GM19239 (cell line): ENCODE results near the gene FAF1.
"Not testable (repeated sequence)": the region's sequence is repeated elsewhere in the genome, so short reads cannot be mapped to it uniquely, and the experiment has no call there.

ENCODE experiments used
- DNase-seq: peaks from one replicate; pipeline ENCODE4 v3.0.0; 2011; ENCODE audit warnings: low spot score; ENCODE audit not compliant: insufficient read length
- FAIRE-seq: peaks from 2 replicates; lab custom pipeline; 2011; peaks lifted over from hg19 to GRCh38; lab: Jason Lieb, UNC

The FAF1 gene

GRCh38 chr1:50527987-50528320, 432.1 kb downstream of the FAF1 start:
- DNase-seq, FAIRE-seq: not testable (repeated sequence)

DNA sequence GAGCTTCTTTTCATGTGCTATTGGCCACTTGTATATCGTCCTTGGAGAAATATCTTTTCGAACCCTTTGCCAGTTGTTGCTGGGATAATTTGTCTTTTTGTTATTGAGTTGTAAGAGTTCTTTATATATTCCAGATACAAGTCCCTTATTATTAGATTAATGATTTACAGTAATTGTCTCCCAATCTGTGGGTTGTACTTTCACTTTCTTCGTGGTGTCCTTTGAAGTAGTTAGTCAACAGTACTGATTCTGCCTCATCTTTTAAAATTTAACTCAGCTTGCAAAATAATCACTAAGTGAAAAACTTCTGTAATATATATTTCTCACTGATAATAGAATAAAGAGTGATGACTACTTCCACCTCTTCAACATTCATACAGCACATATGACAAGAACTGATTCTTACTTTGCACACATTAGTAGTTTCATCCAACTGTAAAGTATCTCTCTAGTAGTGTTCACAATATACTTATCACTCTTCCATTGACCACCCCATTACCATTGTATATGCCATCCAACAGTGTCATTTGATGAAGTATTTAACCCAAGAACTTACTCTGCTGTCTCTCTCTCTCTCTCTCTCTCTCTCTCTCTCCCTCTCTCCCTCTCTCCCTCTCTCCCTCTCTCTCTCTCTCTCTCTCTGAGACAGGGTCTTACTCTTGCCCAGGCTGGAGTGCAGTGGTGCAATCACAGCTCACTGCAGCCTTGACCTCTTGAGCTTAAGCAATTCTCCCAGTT, 432.6 kb downstream of the FAF1 start:
- FAIRE-seq = no peak
- no peak for DNase-seq

DNA sequence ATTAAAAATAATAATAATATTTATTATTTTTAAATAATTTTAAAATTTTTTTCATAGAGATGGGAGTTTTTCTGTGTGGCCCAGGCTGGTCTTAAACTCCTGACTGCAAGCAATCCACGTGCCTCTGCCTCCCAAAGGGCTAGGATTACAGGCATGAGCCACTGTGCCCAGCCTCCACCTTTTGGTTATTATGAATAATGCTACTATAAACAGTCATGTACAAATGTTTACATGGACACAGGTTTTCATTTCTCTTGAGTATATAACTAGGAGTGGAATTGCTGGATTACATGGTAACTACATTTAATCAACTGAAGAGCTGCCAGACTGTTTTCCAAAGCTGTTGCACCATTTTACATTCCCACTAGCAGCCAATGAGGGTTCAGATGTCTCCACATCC, 433.6 kb downstream of the FAF1 start:
- FAIRE-seq = no peak

GRCh38 chr1:50523548-50523947, 436.5 kb downstream of the FAF1 start:
- no peak for FAIRE-seq
- DNase-seq = no peak

More for the DNA sequence above, 433.6 kb downstream of the FAF1 start:
- no peak for DNase-seq

DNA sequence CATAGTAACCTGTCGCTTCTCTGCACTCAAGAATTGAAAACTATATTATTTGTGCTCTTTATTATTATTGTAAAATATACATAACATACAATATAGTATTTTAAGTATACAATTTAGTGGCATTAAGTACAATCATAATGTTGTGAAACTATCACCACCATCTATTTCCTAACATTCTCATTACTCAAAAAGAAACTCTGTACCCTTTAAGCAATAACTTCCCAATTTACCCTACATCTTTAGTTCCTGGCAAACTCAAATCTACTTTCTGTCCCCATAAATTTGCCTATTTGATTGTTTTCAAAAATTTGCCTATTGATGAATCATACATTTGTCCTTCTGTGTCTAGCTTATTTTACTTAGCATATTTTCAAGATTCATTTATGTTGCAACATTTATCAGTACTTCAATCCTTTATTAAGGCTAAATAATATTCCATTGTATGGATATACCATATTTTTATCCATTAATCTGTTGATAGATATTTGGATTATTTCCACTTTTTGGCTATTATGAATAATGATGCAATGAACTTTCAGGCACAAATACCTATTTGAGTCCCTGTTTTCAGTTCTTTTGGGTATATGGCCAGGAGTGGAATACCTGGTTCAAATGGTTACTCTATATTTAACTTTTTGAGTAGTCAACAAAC, 437.2 kb downstream of the FAF1 start:
- no peak for FAIRE-seq
- DNase-seq = no peak

DNA sequence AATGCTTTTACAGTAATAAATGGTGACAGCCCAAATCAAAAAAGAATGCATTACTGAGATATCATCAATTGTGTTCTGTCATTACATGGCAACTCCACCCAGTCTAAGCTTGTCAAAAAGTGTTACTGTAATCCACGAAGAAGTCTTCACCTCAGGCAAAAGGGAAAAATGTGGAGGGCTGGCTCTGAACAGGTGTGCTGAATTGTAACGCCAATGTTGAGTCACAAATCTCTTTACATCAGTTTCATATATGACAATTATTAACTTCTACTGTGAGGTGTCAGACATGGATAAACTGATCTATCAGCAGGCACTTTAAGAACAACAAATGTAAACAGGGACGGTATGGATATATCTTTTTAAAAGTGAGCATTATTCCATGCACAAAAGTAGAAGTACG, 438.4 kb downstream of the FAF1 start:
- FAIRE-seq (no peak), DNase-seq (no peak)

DNA sequence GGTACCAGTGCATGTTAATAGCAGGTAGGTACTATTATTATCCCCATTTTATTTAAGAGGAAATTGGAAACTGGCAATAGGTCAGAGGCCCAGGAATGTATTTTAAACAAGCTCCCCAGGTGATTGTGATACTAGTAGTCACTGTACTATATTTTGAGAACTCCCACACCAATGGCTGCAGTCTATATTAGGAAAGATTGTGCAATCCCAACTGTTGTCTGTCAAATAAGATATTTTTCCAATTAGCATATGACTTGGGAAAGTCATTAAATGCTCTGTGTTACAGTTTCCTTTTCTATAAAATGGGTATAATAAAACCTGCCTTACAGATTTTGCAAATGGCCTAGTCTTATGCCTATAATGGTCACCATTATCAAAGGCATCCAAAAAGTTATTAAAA, 442.6 kb downstream of the FAF1 start:
- no peak for FAIRE-seq
- DNase-seq = no peak

DNA sequence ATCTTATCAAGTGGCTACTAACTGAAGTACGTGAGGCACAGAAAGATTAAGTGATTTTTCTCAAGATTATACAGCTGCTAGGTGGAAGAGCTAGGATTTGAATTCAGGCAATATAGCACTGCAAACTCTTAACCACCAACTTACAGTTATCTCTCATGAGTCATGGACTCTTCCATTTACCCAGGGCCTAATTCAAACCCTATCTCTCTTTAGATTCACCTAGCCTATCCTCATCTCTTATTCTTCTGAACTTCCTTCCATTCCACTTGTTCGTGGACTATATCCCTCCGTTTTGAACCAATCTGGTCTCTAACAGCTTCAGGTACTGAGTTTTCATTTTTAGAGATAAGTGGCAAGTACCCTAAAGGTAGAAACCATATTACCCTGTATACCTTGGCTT, 444.0 kb downstream of the FAF1 start:
- DNase-seq (no peak), FAIRE-seq (peak; percentile 26)

- DNase-seq (no peak), FAIRE-seq (peak; percentile 66)
These were observed 452.0 kb downstream of the FAF1 start for GRCh38 chr1:50508040-50508586.

- DNase-seq (no peak), FAIRE-seq (no peak)
These were observed 454.6 kb downstream of the FAF1 start for GRCh38 chr1:50505427-50505826.

GRCh38 chr1:50503515-50503914, 456.6 kb downstream of the FAF1 start:
- FAIRE-seq = no peak
- no peak for DNase-seq

DNA sequence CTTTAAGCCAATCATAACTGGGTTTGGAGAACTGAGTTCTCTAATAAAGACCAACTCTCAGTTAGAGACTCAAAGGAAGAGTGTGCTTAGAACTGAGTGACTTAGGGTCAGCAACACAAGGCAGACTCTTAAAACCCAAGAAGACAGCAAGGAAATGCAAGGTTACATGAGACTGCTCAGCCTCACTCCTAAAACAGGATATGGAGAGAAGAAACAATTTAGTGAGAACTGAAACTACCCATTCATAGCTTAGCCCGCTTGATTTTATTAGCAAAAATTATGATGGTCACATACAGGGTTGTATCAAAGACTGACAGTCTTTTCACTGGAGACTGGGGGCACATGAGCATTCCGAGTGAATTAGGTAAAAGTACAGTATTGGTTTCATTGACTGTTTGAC, 457.9 kb downstream of the FAF1 start:
- FAIRE-seq (peak; percentile 54), DNase-seq (no peak)

DNA sequence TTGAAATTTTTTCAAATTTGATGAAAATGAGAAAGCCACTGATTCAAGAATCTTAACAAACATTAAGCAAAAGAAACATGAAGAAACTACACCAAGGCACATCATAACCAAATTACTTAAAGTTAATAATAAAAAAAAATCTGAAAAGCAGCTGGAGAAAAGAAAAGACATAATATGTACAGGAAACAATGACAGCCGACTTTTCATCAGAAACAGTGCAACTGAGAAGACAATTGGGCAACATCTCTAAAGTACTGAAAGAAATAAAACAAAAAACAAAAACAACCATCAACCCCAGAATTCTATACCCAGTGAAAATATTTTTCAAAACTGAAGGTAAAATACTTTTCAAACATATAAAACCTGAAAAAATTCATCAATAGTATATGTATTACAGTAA, 463.1 kb downstream of the FAF1 start:
- FAIRE-seq (no peak), DNase-seq (no peak)

GRCh38 chr1:50493710-50494109, 466.4 kb downstream of the FAF1 start:
- no peak for DNase-seq
- no peak for FAIRE-seq

DNA sequence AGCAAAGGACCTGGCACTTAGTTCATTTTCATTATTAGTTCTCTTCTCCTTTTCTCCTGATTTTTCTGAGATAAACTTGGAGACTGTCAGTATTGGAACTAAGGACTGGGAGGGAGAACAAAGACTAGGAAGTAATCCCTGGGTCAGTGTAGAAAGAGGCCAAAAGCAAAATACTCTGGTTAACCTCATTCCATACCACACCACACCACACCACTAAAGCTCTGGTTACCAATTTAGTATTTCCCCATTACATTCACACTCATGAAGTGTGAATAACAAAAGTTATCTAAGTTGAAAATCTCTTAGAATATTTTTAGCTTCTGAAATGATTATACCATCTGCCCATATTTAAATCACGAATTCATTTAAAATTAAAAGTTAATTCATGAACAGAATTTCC, 467.9 kb downstream of the FAF1 start:
- FAIRE-seq (peak; percentile 18), DNase-seq (no peak)

GRCh38 chr1:50491142-50491541, 468.9 kb downstream of the FAF1 start:
- DNase-seq = no peak
- FAIRE-seq = no peak

DNA sequence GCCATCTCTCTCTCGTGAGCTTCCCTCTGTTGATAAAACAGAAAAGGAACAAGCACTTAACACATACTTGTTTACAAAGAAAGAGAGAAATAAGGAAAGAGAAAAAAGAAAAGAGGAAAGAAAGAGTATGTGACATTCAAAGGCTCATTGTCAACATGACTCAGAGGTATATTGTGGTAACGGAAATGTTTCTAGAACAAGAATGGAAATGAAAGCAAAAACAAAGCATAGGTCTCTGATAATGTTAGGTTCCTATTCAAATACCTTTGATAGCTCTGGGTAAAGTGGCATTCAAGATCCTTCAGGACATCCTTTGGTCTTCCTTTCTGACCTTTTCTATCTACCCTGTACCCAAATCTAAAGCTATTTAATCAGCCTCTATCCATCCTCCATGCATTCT, 469.4 kb downstream of the FAF1 start:
- FAIRE-seq = no peak
- no peak for DNase-seq

- no peak for FAIRE-seq
These were observed 471.2 kb downstream of the FAF1 start for GRCh38 chr1:50488876-50489275.

GRCh38 chr1:50488356-50488755, 471.7 kb downstream of the FAF1 start:
- DNase-seq (no peak), FAIRE-seq (no peak)

More at GRCh38 chr1:50488876-50489275, 471.2 kb downstream of the FAF1 start:
- DNase-seq = no peak

DNA sequence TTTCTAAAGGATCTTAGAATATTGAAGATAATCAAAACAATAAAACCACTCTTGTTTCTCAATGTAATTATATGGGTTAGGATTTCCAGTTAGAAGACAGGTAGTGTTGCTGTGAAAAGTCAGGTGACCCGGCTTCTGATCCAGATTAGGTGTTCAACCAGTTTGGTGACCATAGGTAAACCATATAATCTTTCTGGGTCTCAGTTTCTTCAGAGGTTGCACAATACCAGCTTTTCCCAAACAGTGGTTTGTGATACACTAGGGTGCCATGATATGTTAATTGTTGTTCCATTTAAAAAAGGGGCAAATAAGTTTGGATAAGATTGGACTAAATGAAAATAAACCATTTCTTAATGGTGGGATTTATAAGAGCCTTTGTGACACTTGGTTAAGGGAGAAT, 472.3 kb downstream of the FAF1 start:
- FAIRE-seq = no peak
- DNase-seq = no peak

- FAIRE-seq (no peak), DNase-seq (no peak)
These were observed 478.8 kb downstream of the FAF1 start for GRCh38 chr1:50481142-50481736.
